ENCODE data around the gene ERBB4.
A peak's percentile ranks its signal among the peaks of the same experiment; 100 is the strongest.
"Not testable (repeated sequence)": the region's sequence is repeated elsewhere in the genome, so short reads cannot be mapped to it uniquely, and the experiment has no call there.

The ERBB4 gene

DNA sequence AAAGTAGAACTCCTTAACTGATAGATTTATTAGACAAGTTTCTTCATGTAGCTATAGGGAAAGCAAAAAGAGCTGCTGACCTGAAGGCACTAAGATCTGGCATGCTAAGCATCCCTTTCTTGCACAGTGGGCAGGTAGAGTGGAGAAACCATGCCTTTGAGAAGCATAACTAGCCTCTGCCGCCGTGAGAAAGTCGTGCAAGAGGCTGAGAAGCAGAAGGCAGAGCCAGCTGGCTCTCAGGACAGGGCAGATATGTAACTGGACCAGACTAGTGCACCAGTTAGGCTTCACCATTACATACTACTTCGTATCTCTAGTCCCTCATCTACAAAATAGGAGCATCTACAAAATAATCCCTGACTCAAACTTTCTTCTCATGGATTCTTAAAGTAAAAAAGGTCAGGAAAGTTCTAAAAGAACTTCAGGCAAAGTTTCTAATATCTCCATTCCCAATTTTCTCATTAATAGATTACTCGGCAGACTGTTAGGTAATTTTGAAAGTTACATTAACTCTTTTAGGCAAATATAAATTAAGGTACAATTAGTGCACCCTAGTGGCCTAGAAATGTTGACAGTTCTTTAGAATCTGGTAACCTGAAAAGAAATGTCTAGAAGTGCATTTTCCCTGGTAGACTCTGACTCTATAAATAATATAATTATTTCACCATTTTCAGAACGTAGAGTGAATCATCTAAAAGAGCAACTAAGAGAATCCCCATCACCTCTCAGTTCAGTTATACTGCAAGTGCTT, 10.3 kb downstream of the ERBB4 start:
- DNase-seq (ENCODE audit: low spot score), result no peak

DNA sequence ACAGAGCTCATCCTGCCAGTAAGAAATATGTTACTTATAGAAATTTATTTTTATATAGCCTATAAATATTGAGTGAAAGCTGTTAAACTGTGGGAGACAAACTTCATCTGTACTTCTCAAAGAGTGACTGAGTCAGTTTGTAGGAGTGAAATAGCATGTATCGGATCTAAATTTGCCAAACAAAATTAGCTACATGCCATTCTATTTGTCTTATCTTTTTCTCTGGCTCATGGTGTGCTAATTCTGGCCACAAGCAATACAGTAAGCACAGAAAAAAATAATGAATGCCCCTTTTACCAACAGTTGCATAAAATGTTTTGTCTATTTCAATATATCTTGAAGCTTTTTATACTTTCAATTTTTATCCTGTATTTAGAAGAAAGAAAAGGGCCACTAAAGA, 12.5 kb downstream of the ERBB4 start:
- DNase-seq (ENCODE audit: low spot score), result no peak

DNA sequence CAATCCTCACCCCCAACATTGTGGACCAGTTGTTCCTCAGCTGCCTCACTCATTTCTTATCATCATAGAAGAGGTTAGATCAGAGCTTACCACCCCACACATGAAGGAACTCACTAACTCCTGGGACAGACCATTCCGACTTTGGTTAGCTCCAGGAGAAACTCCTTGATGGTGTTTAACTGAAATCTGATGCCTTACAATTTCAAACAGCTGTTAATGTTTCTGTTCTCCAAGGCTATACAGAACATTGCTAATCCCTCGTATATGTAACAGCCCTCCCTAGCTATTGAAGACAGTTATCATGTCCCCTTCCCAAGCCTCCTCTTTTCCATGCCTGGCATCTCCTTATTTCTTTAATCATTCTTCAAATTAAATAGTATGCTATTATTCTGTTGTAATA, 14.8 kb downstream of the ERBB4 start:
- DNase-seq (ENCODE audit: low spot score), result no peak

DNA sequence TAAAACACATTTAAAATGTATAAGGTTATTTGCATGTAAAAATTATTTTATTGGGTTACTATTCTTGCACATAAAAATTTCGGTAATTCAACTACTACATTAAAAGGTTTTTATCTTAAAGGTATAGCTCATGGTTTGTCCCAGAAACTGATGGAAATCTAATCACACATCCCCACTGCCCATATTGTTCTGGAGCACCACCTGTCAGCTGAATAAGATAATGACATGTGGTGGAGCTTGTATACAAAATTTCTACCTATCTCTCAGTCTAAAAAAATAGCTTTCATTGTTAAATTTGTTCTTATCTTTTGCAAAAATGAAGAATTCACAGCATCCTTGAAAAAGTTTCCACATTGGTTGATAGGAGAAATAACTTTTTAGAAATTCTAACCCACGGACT, 18.3 kb downstream of the ERBB4 start:
- peak; percentile 19 for DNase-seq (ENCODE audit: low spot score)

DNA sequence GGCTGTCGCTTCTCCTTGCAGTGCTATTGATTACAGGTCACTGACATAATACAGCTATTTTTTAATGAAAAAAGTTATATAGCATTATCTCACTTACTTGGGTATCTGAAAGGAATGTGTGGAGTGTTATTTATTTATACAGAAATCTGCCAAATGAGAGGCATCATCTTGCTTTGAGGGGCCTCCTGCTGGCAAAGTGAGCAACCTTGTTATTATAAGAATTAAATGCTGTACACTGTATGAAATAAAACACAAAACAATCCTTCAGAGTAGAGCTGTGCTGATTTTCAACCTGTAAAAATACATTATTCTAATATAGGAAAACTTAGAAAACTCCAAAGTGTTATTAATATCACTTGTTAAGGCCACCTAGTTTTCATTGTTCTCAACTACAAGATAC, 20.9 kb downstream of the ERBB4 start:
- DNase-seq (ENCODE audit: low spot score), result no peak

DNA sequence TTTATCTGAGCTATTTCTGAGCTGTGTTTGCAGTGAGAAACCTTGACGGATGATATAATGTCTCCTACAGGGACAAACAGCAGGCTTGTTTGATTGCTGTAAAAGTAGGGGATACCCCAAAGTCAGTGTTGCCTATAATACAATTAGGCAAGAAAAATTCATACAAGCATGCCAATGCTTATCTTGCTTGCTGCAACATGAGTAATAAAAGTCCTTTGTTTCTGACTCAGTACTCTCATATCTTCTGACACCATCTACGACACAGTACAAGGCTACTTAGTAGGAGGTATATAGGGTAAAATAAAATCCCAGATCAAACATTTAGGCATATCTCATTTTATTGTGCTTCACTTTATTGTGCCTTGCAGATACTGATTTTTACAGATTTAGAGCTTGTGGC, 33.0 kb downstream of the ERBB4 start:
- DNase-seq (ENCODE audit: low spot score), result no peak

DNA sequence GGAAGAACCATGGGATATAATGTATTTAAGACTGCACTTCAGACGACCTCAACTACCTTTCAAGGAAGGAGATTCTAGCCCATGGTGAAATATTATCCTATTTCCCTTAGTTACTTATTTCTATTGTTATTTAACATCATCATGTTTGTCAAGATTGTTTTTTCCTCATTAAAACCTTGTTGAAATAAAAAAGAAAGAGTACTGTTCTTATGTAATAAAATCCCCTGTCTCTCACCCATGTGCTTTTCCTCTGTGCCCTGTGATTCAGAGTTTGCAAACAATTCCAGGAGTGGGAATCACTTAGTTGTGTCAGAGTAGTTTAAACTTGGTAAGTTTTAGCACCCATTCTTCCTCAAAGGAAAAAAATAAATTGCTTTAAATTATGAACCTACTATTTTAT, 43.6 kb downstream of the ERBB4 start:
- DNase-seq (ENCODE audit: low spot score), result no peak

DNA sequence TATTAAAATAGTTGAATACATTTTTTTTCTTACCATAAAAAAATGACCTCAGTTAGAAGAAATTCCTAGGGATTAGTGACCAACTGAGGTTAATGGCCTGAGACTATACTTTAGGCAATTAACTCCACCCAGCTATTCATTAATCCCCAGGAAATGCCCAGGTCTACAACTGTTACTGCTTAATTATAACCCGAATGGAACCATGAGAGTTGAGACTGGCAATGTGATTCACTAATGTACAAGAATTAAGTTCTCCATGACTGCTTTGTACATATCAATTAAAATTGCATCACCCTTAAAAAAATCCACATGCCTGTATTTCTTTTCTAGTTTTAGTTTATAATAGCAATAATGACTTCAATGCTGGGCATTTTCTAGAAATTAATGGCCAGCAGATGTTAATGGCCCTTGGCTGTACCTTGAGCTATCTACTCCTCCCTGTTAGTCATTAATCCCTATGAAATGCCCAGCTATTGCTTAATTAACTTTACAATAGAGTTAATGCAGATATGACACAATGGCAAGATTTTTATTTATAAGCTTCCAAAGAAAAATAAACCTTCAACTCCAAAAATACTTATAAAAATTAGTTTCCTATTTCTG, 44.1 kb downstream of the ERBB4 start:
- DNase-seq (ENCODE audit: low spot score), result no peak

DNA sequence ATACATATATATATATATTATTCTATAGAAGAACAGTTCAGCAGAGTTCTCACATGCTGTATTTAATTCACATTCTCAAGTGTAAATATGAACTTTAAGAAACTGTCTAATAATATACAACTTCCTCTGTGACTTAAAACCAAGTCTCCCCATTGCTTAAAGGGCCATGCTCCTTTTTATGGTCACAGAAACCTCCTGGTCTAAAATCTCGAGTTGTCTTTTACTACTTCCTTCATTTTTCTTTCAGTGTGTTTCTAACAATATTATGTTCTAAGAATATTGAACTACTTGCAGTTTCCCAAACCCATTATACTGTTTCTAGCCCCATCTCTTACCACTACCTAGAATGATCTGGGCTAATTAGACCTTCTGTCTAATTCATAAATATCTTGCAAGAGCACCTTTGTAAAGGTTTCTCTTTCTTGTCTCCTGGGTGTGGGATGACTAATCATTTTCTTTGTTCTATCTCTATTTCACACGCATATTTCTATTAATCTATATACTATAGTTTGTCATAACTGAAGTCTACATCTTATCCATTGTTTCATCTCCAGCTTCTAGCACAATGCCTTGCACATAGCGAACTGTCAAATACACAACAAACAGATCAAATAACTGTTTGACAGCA, 48.8 kb downstream of the ERBB4 start:
- DNase-seq (ENCODE audit: low spot score), result no peak

DNA sequence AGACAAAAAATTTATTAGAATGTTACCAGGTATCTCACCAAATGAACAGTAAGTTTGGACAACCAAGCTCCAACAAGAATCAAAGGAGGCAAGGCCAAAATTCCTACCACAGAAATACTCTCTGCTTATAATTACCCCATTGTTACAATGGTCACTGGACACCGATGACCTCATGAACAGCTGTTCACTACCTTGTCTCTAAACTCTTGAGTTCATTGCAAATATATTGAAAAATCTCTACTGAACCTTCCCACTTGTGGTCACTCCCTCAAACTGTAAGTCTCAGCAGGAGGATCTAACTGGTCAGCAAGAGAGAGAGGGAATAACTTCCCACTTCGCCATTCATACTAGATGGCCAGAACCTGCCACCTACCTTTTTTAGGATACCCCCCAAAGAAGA, 50.0 kb downstream of the ERBB4 start:
- no peak for DNase-seq (ENCODE audit: low spot score)

DNA sequence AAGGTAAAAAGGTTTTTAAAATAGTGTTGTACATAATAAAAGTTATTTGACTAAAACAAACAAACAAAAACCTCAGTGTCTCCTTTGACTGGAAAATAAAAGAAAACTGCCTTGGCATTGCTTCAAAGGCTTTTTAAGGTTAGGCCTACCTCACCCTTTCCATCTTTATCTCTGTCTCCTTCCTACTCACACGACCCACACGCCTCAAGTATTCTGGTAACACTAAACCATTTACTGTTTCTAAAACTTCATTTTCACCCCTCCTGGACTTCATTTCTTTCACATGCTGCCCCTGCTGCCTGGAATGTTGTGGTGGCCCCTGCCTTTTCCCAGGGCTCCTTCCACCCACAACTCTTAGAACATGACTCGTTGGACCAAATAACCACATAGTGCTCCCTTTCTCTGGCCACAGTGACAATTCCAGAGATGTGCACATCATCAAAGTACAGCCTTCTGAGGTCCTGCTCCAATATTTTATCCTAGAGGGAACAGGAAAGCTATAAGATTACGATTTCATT, 54.0 kb downstream of the ERBB4 start:
- DNase-seq (ENCODE audit: low spot score), result peak; percentile 30

DNA sequence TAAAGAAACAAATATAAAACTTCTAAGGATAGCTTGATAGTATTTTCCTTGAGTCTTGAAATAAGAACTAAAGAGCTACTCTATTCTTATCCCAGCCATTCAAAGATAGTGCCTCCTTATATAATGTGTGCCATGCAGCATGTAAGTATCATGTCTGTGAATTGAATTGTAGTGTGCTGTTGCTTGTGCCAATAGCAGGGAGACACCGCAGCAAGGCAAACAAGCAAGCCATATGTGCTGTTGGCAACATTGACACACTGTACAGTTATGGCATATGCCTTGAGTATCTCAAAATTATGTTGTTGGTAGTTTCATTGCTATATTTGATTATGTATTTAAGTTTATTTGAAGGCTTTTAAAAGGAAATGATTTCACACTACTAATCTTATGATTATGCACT, 58.2 kb downstream of the ERBB4 start:
- no peak for DNase-seq (ENCODE audit: low spot score)

DNA sequence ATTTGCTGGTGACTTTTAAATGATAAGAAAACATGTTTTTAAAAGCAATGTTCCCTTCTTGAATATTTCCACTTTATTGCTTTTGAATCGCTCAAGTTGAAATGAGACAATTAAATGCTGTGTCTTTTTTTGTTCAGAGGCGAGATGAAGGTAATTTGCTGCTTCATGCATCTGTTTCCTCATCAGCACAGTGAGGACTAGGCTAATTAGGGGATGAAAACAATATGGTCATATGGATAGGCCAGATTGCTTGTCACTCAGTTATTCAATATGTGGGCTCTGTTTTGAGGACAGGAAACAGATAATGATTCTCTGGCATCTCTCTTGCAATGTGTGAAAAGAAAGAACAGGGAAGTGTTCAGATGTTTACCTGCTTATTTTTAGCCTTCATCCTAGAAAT, 61.0 kb downstream of the ERBB4 start:
- no peak for DNase-seq (ENCODE audit: low spot score)

DNA sequence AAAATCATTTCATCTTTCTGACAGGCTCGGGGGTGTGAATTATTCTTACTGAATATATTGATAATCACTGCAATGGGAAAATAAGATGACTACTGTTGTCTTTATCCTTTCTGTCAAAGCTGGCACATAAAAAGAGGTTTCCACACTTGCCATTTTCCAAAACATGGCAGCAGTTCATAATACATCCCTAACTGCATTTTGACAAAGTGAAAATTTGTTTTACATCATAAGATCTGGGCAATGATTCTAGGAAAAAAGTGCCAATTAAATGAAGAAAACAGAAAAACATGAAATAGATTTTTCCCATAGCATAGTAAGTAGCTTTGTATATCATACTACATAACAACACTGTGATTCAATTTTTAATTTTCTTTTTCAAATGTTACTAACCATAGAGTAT, 65.4 kb downstream of the ERBB4 start:
- DNase-seq (ENCODE audit: low spot score), result no peak

DNA sequence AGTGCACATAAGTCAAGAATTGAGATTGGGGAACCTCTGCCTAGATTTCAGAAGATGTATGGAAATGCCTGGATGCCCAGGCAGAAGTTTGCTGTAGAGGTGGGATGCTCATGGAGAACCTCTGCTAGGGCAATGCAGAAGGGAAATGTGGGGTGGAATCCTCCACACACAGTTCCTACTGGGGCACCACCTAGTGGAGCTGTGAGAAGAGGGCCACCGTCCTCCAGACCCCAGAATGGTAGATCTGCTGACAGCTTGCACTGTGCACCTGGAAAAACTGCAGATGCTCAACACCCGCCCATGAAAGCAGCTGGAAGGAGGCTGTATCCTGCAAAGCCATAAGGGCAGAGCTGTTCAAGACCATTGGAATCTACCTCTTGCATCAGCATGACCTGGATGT, 71.1 kb downstream of the ERBB4 start:
- not testable (repeated sequence) for DNase-seq (ENCODE audit: low spot score)

DNA sequence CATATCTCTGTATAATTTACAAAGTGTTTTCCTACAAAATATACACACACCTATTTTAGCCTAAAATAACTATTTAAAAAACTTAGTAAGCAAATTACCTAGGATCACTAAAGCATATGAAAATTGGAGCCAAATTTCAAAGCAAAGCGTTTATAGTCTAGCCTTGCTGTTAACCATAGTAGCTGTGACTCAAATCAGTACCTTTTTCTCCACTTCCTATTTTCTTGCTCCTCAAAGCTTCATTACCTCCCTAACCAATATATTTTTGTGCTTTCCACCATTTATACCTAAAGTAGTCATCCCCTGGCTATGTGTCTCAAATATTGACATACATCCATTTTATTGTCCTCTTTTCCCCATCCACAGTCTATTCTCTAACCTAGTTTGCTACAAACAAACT, 73.1 kb downstream of the ERBB4 start:
- no peak for DNase-seq (ENCODE audit: low spot score)

DNA sequence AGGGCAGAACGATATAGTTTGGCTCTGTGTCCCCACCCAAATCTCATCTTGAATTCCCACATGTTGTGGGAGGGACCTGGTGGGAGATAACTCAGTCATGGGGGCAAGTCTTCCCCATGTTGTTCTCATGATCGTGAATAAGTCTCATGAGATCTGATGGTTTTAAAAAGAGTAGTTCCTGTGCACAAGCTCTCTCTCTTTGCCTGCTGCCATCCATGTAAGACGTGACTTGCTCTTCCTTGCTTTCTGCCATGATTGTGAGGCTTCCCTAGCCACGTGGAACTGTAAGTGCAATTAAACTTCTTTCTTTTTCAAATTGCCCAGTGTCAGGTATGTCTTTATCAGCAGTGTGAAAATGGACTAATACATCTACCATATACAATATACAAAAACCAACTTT, 76.9 kb downstream of the ERBB4 start:
- not testable (repeated sequence) for DNase-seq (ENCODE audit: low spot score)

DNA sequence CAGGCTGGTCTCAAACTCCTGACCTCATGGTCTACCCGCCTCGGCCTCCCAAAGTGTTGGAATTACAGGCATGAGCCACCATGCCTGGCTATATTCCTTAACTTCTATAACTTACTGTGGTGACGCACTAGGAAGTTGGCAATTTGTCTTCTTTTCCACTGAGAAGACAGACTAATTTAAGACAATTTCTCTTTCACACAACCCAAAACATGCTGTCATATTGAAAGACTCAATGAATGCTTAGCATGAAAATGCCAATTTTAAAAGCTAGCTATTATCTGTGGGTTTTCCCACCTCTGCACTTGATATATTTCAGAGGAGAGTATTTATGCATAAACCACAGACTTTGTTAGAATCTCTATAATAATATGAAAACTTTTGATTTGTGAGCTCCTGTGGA, 84.5 kb downstream of the ERBB4 start:
- DNase-seq (ENCODE audit: low spot score), result no peak

DNA sequence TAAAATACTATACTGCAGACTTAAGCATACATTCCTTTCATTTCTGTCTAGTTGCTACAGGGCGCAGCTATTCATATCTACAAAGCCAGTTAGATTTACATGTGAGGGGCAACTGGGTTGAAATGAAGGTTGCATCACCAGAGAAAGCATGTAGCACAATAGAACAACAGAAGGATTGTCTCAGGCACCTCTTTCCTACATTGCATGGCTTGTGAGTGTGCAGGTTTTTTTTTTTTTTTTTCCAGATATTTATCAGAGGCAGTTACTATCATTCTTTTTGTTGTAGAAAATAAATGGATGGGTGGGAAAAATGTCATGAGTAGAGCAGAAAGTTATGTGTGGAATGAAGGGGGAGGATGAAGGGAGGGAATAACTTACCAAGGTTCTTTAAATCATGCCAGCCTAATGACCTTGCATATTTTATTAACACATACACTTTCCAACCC, 86.8 kb downstream of the ERBB4 start:
- DNase-seq (ENCODE audit: low spot score), result peak; percentile 63

DNA sequence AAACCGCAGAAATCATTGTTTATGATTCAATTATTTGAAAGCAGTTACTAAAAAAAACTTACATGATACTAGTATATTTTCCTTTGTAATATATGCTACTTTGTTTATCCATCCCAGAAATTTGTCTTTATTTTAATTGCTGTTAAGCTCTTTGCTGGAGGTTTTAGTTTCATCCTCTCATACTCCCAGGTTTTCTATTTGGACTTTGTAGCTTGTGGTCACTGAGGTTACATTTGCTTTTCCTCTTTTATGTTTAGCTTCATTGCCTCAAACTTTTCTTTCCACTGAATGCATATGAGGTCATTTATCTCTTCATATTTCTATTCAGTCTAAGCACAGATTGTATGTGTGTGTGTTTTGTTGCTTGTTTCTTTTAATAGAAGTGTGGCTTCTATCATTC, 89.9 kb downstream of the ERBB4 start:
- no peak for DNase-seq (ENCODE audit: low spot score)

DNA sequence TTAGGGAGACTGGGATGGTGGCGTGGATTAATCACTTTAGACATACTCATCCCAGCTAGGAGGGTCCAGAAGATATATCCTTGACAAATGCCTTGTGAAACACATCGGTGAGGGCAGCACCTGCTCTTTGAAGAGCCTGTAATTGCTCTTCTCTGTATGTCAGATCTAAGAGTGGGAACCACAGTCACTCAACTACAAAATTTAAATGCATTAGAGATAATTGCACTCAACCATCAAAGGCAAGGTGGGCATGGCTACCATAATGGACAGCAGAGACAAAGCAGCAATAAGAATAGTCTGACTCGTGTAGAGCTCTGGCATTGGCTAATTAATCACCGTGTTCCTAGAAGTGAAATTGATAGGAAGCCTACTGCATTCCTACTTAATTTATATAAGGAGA, 96.8 kb downstream of the ERBB4 start:
- no peak for DNase-seq (ENCODE audit: low spot score)

DNA sequence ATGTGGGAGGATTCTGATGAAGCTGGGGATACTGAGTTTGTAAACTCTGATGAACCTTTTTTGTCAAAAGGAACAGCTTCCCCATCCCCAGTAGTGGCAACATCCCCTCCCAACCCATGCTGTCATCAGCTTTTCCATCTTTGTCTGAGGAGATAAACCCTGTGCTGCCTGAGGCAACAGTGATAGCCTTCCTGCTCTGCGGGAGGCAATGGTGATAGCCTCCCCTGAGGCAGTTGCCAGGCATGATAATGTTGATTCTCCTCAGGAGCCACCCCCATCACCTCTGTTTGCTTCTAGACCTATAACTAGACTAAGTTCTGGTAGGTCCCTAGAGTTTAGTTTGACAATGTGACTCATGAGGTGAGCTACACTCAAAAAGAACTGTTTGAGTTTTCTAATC, 97.5 kb downstream of the ERBB4 start:
- DNase-seq (ENCODE audit: low spot score), result no peak
